ENCODE data around the gene UHMK1.

Gene UHMK1

DNA sequence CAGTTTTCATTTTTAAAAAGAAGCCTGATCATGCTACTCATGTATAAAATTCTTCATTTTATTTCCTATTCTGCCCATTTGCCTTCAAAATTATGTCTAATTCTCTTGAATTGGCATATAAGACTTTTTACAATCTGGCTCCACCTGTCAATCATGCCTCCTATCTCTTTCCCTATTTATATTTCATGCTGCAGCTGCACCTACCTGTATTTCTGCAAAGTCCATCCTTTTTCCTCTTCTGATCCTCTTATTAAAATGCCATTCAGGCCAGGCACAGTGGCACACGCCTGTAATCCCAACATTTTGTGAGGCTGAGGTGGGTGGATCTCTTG, 33.3 kb downstream of the UHMK1 start:
- DNase-seq = no peak

DNA sequence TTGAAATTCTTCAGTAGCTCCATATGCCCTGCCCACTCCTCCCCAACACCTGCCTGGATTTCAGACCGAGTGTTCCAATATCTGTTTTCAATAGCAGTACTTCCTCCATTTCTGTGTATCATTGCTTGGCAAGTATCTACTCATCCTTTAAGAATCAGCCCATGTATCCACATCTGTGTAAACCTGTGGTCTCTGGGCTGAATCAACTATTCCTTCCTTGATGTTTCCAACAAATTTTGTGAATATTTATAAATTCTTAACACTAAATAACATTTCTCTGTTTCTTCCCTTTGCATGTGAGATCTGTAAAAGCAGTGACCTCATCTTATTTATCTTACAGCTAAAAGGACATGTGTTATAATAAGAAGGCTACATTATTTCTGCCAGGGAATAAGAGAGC, 37.9 kb downstream of the UHMK1 start:
- DNase-seq = no peak

DNA sequence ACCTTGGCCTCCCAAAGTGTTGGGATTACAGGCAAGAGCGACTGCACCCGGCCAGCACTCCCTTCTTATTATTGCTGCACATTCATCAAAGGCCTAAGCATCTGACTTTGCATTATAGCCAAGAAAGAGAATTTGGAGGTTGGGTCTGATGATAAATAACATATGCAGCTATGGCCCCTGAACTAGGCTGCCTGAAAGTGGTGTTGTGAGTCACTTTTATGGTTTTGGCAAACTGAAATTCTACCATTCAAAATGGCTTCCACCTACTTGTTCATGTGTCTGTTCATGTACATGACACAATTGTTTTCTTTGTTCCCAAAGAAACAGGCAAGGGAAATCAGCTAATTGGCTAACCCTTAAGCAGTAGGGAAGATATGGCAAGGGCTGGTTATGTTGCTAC, 38.9 kb downstream of the UHMK1 start:
- no peak for DNase-seq

DNA sequence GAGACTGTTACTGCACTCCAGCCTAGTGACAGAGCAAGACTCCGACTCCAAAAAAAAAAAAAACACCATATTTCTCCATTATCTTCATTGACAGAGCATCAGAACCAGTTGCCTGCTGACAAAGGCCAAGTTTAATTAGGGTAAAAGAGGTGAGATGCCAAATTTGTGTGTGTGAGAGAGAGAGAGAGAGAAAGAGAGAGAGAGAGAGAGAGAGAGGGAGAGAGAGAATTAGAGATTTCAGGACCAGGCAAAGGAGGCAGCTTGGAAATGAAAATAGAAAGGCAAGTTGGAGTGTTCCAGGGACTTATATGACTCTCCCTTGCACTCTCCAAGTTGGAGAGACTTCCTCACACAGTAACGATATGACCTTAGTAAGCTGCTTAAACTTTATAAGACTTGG, 39.6 kb downstream of the UHMK1 start:
- no peak for DNase-seq

DNA sequence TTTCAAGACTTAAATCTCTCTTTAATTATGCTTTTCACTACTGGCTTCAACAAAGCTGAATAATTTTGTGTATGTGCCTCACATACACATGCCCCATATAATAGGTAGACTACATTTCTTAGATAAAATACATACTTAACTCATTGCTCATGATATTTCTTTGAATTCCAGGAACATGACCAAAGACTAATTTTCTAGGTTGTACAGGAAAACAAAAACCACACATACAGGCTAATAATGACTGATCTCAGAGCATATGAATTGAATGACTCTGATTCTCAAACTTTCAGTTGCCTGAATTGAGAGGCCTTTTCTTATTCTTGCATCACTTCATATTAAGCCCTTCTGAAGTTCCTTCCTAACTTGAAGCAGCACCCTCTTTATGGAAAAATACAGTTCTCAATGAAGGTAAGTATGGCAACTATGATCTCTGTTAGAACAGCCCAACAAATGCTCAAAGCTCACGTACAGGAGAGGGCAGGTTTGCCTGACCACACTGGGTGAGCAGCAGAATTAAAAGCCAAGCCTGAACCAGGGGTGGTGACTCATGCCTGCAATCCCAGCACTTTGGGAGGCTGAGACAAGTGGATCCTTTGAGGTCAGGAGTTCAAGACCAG, 41.3 kb downstream of the UHMK1 start:
- DNase-seq = peak; percentile 96

DNA sequence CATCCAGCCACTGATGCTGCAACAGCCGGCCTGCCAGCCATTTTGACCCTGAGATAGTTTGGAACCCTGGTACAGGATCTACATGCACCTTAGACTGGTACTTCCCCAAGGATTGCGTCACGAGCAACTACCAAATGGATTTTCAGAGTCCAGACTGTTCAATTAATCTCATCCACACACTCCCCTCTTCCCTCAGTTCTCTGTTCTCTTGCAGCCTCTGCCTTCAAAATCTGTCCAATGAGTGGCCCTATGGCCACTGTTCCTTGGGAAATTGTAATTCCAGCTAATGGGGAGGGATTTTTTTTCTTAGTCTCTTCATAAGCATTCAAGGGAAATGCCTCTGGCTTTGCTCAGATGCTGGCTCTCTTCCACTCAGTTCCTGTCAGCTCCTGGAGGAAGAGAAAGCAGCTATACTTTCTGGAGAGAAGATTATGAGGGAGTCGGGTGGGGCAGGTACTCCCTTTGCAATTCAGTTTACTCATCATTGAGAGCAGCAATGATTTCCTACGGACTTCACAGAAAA, 44.1 kb downstream of the UHMK1 start:
- peak; percentile 73 for DNase-seq

DNA sequence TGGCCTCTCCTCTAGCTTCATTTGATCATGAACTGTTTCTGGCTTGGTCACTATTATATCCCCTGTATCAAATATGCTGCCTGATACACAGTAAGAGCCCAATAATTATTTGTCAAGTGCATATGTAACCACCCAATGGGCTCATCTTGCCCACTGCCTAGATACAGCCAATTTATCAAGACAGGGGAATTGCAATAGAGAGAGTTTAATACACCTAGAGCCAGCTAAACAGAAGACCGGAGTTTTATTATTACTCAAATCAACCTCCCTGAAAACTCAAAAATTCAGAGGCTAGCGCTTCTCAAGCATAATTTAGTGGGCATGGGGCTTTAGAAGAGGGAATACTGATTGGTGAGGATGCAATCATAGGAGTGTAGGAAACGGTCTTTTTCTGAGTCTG, 45.6 kb downstream of the UHMK1 start:
- DNase-seq = no peak

DNA sequence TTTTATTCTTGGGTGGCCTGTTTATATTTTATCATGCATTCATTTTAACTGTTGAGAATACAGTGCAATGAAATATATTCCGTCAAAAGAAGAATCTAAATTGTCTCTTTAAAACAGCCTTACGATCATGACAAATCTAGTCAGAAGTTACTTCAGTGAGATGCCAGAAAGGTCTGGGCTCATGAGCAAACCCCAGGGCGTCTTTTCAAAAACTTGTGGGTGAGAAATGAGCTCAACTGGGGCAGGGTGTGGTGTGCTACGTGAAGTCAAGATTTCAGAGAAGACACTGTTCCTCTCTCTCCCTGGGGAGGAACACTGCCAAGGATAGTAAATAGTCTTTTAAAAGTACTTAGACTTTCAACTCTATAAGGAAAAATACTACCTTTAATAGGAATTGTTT, 50.6 kb downstream of the UHMK1 start:
- DNase-seq = no peak

DNA sequence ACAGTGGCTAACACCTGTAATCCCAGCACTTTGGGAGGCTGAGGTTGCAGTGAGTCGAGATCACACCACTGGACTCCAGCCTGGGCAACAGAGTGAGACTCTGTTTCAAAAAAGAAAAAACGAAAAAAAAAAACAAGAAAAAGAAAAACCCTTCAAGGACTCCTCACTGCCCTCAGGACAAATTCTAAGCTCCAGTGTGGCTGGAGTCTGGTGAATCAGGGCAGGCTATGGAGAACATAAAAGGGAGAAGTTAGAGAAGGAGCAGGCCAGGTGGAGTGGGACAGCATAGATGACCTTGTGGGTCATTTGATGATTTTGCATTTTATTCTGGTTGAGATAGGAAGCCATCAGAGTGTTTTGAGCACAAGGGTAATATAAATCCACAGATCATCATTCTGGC, 51.4 kb downstream of the UHMK1 start:
- DNase-seq = no peak

DNA sequence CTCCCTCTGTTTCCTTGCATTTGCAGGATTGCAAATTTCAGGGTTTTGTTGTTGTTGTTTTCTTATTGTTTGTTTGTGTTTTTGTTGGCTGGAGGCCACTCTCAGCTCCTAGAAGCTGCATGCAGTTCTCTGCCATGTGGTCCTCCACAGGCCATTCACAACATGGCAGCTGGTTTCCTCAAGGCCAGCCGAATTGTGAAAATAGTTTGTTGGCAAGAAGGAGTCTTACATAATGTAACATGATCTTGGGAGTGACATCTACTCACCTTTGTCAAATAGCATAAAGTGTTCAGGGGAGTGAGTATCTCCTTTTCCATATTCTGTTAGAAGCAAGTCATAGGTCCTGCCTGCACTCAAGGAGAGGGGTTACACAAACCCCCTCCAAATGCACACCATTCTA, 53.3 kb downstream of the UHMK1 start:
- DNase-seq = no peak

DNA sequence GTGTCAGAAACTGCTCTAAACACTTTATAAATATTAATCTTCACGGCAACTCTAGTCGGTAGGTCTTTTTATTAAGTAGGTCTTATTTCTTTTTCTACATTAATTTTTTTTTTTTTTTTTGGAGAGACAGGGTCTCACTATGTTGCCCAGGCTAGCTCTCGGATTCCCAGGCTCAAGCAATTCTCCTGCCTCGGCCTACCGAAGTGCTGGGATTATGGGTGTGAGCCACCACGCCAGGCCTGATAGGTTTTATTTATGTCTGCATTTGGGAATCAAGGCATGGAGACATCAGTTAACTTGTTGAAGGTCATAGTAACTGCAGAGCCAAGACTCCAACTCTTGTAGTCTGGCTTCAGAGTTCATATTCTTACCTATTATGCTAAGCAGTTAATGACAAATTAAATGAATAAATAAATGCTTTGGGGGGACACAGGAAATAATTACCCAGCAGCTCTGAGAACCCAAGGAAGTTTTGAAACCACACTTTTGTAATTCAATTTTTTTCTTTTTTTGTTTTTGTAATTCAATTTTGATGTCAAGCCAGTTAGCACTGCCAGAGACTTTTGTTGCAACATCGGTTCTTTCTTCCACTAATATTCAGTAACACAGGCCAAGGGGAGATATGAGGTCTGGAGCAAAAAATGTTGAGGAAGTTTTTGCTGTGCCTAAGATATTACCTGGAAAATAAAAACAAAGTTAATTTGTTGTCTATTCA, 54.5 kb downstream of the UHMK1 start:
- DNase-seq = no peak

DNA sequence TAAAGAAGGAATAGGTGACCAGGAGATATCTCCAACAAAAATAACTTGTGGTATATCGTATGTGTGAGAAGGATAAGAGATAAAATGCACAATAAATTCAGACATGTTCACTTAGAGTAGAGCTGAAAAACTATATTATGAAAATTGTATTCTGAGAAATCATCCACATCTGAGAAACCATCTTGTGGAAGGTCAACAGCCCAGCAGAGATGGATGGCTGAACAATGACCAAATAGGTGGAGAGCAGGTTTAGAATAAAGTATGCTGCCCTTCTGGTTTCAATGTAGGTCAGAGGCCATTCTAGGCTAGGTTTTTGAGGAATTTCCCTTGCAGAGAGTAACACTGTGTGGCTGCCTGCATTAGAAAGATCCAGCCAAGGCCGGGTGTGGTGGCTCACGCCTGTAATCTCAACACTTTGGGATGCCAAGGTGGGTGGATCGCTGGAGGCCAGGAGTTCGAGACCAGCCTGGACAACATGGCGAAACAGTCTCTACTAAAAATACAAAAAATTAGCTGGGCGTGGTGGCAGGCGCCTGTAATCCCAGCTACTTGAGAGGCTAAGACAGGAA, 55.1 kb downstream of the UHMK1 start:
- DNase-seq = no peak

DNA sequence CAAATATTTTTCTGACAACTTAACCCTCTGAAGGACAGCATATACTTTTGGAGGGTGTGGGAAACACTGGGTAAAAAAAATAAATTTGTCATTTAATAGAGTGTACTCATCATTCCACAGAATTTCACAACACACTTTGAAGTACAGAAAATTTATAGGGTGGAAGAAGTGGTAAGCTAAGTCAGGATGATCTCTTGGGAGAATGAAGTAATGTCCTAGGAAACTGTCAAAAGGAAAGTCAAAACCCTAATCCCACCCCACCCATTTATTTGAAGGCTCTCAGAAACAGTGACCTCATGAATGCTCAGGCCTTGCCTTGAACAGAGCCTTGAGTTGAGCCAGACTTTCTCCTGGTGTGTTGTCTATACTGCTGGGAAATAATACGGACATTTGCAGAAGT, 56.6 kb downstream of the UHMK1 start:
- DNase-seq = no peak

DNA sequence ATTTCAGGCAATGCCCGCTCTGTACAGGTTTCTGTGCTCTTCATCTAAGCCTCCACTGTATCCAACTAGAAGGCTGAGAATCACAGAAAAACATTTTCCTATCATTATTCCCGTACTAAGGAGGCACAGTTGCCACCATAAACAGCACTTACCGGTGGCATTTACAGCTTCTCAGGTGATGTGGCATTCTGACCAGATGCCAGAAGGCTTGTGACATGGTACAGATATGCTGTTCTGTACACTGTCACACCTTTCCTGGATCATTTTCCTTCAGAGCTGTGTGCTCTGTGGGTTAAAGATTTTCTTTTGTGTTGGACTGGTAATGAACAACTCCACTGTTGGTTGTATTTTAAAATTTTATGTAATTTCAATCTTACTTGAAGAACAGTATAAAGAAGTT, 59.9 kb downstream of the UHMK1 start:
- no peak for DNase-seq

DNA sequence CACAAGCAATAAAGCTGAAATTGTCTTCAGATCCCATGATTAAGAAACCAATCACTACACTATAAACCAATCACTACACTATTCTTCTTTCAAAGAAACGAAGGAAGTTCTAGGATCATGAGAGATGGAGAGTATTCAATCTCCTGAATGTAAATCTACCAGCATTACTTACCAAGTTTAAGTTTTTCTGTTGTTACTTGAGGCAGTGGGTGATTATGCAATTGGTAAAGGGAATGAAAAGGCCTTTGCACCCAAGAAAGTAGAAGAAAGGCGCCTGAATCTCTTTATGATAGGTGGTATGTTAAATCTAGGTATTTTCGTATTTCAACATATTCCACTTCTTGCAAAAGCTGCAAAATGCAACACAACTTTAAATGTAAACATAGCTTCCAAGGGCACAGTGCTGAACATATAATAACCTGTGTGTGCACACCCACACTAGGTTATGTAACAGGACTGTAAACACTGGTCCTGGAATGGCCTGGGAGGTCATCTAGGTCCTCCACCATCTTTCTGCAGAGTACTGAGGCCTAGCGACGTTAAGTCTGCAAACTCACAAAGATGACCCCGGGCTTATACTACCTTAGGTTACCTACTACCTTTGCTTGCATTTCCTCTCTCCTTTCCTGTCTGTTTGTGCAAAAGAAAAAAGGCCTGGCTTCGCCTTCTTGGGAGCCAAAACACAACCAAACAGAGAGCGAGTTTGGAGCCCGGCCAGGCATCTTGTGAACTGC, 62.9 kb downstream of the UHMK1 start:
- no peak for DNase-seq

DNA sequence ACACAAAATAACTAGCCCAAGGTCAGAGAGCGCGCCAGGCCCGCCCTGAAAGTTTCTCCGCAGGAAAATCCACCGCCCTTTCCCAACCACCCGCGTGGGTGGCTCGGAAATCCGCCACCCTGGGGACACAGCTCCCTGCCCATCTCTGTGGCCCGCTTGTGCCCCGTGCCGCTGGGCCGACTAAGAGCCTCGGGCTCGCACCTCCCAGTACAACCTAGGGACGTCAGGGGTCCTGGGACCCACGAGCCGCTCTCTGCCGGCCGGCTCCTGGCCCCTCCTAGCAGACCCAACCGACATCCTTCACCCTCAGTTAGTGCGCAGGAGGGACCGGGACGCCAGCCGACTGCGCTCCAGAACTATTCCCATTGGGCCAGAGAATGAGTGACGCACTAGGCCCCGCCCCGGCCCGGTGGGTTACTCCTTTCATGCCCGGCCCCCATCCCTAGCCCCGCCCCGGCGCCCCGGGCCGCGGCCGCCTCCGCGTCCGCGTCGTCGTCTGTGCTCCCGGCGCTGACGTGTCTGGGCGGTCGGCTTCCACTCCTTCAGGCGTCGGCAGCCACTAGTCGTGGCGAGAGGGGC, 63.5 kb downstream of the UHMK1 start:
- peak; percentile 96 for DNase-seq

DNA sequence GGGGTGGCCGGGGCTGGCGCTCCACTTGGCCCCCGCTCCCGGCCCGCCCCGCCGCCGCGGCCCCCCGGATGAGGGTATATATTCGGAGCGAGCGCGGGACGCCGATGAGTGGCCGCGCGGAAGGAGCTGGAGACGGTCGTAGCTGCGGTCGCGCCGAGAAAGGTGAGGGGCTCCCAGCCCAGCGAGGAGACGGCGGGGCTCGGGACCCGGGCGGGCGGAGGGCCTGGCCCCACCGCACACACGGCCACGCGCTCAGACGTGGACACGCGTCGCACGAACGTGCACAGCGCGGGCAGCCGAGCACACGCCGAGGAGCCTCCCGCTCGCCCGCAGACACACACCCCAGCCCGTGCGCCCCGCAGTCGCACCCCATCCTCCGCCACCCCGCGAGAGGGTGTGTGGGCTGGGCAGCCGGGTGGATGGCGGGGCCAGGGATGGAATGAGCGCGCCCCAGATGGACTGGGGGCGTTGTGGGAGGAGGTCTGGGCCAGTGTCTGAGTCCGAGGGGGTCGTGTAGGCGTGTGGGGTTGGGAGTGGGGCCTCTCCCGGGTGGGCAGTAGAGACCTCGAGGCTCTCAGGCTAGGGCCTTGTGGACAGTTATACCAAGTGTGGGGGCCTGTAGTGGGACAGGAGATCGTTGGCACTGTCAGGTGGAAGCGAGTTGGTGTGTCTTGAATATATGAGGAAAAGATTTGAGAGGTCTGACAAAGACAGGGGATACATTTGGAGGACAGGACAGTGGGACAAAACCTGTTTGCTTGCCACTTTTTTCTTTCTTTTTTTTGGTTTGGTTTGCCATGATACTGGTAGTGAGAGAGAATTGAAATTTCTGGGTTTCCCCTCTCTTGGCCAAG, 64.2 kb downstream of the UHMK1 start, which contains the start of gene UAP1:
TSS of gene UAP1 (plus strand) at position 107 of the 854 bp plus-strand sequence. CDS start 4,347 bp downstream, outside the sequence.
- peak; percentile 5 for DNase-seq

DNA sequence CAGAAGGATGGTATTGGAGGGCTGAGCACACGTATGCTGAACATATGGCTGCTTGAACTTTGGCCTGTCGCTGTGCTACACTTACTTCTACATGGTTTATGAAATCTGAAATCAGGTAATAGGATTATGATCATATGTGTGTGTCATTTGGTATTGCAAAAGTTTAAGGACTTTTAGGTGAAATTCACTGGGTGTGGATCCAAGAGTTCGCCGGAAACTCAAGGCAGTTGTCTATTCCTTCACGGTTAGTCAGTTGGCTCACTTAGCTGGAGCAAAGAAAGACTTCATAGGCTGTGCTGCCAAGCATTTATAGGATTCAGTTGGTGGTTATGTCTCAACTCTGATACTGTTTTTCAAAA, 64.8 kb downstream of the UHMK1 start:
- DNase-seq = peak; percentile 26

DNA sequence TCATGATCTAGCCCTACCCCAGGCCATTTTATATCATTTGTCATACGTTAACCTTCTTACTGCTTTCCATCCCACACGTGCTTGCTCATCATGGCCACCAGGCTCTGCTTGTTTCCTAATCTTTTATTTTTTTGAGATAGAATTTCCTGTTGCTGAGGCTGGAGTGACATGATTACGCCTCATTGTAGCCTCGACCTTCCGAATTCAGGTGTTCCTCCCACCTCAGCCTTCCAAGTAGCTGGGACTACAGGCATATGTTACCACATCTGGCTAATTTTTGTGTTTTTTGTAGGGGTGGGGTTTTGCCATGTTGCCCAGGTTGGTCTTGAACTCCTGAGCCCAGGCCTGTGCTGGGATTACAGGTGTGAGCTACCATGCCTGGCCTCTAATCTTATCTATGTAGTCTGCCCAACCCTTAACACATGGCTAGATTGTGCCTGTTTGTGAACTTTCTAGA, 67.2 kb downstream of the UHMK1 start:
- peak; percentile 10 for DNase-seq

DNA sequence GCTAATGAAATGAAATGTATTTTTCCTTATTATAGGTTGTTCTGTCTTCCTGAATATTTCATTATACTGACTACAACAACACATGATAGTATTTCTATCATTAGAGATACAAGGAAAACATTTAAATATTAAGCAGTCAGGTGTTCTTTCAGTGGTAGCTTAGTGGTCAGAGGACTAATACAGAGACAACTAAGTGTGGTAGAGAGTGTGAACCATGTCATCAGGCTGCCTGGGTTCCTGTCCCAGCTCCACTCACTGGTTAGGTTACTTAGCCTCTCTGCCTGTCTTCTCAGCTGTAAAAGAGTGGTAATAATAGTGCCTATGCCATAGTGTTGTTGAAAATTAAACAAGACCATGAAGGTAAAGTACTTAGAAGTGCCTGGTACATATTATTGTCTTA, 67.8 kb downstream of the UHMK1 start:
- no peak for DNase-seq

DNA sequence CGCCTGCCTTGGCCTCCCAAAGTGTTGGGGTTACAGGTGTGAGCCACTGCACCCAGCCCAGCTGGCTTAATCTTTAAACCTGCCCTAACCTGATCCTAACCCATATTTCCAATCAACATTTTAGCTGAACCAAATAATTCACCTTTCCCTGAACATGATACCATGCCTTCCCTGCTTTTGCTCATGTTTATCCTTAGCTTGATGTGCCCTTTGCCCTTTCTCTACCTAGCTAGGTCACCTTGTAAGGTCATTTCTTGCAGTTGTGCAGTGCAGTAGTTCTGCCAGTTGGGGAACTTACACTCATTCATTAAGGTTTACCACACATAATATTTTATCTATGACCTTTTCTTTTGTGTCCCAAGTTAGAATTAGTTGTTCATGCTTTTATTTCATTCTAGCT, 69.3 kb downstream of the UHMK1 start:
- DNase-seq = no peak

DNA sequence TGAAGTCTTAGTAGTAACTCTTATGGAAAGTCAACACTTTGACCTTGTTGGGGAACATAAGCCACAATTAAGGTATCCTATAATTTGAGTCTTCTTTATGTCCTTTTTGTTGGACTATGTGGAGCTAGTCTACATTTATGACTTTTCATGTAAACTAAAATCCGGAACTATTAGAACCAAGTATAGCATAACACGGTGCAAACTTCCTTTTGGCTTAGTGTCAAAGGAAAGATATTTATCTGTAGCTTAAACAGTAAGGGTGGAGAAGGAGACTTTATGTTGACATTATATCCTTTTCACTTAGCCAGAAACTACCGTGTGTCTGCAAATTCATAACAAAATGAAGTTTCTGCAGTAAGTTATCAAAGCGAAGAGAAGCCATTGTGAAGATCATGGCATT, 71.2 kb downstream of the UHMK1 start:
- no peak for DNase-seq

All from kidney glomerular epithelial cell (primary cell).